DOHH2 (cell line): Measurements from ENCODE around the gene TNFRSF21.
"Not testable (repeated sequence)": the region's sequence is repeated elsewhere in the genome, so short reads cannot be mapped to it uniquely, and the experiment has no call there.

ENCODE experiments used
- CTCF ChIP-seq: fragments of 200-600 bp; sonication (generic); IDR thresholded peaks from one replicate; pipeline ENCODE4 v1.5.1; 2014; ENCODE audit warnings: antibody characterized with exemption, mild to moderate bottlenecking, low read depth, low read length; ENCODE audit not compliant: poor library complexity, severe bottlenecking
- EZH2phosphoT487 ChIP-seq: fragments of 200-600 bp; sonication (generic); IDR thresholded peaks from 2 replicates; pipeline ENCODE4 v1.6.1; 2017; ENCODE audit warnings: borderline replicate concordance, mild to moderate bottlenecking, antibody characterized with exemption, low read length, moderate library complexity, mixed read lengths

DNA sequence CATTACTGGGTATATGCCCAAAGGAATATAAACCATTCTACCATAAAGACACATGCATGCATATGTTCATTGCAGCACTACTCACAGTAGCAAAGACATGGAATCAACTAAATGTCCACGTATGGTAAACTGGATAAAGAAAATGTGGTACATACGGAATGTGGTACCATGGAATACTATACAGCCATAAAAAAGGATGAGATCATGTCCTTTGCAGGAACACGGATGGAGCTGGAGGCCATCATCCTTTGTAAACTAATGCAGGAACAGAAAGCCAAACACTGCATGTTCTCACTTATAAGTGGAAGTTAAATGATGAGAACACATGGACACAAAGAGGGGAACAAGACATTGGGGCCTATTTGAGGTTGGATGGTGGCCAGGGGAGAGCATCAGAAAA, 81.6 kb downstream of the TNFRSF21 start:
- TF ChIP-seq CTCF, EZH2phosphoT487: not testable (repeated sequence)
